ENCODE results near the gene ARMC5.

DNA sequence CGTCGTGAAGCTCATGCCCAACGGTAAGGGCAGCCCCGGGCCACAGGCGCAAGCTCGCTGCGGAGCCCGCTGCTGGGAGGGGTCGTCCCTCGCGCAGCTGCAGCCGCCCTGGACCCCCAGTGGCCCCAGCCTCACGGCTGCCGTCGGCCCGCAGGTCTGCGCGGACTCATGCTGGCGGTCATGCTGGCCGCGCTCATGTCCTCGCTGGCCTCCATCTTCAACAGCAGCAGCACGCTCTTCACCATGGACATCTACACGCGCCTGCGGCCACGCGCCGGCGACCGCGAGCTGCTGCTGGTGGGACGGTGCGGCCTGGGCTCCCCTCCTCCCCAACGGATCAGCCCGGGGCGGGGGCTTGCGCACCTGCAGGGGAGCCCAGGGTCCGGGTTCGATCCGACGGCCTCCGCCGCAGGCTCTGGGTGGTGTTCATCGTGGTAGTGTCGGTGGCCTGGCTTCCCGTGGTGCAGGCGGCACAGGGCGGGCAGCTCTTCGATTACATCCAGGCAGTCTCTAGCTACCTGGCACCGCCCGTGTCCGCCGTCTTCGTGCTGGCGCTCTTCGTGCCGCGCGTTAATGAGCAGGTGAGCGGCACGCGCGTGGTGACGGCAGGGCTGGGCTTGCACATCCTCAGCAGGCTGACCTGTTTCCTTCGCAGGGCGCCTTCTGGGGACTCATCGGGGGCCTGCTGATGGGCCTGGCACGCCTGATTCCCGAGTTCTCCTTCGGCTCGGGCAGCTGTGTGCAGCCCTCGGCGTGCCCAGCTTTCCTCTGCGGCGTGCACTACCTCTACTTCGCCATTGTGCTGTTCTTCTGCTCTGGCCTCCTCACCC is 29.4 kb downstream of the ARMC5 start:
- no peak for TF ChIP-seq GATA1 (IDR thresholded peaks at IDR 0.05; ENCODE audit: low read depth, low read length)
- no peak for TF ChIP-seq POLR2A (IDR thresholded peaks at IDR 0.05; ENCODE audit: low read length)
